ENCODE data around the gene MSI1. TPM values are rescaled to one million over a fixed set of nuclear protein-coding genes. Genes with fewer than 3 reads are reported as not detected.

The MSI1 gene
- total and polyA plus RNA-seq, 2 of the 13 experiments (the other 11 are each of a cell fraction or from before 2014, with no cell fraction given): 0.09 to 0.46 TPM

DNA sequence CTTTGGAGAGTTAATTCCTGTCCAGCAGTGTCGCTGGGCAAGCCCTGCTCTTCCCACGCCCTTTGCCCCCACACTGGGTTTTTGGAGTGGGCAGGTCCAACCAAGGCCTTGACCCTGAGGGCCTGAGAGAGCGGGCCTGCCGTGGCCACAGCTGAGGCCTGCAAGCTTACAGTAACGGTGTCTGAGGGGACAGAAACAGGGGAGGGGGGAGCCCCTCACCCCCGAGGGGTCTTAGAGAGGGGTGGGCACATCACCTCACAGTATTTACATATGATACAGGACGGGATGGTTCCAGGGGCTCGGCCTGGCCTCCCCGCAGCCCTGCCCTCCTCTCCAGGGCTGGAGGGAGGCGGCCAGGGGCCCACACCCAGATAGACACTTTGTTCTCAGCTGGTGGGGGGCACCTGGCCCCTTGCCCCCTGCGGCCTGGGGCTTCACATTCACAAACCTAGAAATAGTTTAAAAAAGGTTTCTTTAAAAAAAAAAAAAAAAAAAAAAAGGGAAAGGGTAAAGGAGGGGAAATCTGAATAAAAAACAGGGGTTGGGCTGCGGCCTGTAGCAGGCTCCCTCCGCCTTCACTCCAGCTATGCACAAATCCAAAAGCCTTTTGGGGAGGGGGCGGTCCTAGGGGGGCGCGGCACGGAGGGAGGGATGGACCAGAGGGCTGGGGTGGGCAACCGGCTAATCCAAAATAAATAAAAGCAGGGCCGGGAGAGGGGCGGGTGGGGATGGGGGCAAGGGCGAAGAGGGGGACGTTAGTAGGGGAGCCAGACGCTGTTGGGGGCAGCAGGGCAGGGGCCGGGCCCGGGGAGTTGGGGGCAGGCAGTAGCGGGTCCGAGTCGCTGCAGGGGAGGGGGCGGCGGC, 26.6 kb downstream of the MSI1 start (continued):
- peak; percentile 71; the same call in 1 of the 2 replicates for TF ChIP-seq HNF4G (IDR thresholded peaks at IDR 0.05; ENCODE audit: borderline replicate concordance, low read depth, low read length)
- TF ChIP-seq HNF4G (CRISPR knock-in tag; IDR thresholded peaks at IDR 0.05; ENCODE audit: borderline replicate concordance, low read depth): no peak
- peak; percentile 85; the same call in 1 of the 2 replicates for TF ChIP-seq SPEN (CRISPR knock-in tag; IDR thresholded peaks at IDR 0.05; ENCODE audit: low read depth)
- no peak for TF ChIP-seq GTF3A (CRISPR knock-in tag; conservative IDR thresholded peaks at IDR 0.05)
- 0 out of 2 replicates have a peak, but pooled peaks have one; percentile 28 for TF ChIP-seq PITX1 (CRISPR knock-in tag; IDR thresholded peaks at IDR 0.05)
- no peak for TF ChIP-seq SP1 (IDR thresholded peaks at IDR 0.05)
- TF ChIP-seq SP1 (CRISPR knock-in tag; IDR thresholded peaks at IDR 0.05): no peak
- TF ChIP-seq HNRNPK (IDR thresholded peaks at IDR 0.05; ENCODE audit: low read depth, low read length, poor library complexity, severe bottlenecking): no peak
- TF ChIP-seq ZBTB7A (CRISPR knock-in tag; IDR thresholded peaks at IDR 0.05): 0 out of 2 replicates have a peak, but pooled peaks have one; percentile 67
- 0 out of 2 replicates have a peak, but pooled peaks have one; percentile 27 for TF ChIP-seq ZMYM3 (CRISPR knock-in tag; IDR thresholded peaks at IDR 0.05)
- peak; percentile 54; the same call in 1 of the 2 replicates for TF ChIP-seq ZNF788 (CRISPR knock-in tag; IDR thresholded peaks at IDR 0.05; ENCODE audit: borderline replicate concordance)
- peak; percentile 73 for TF ChIP-seq ZFX (CRISPR knock-in tag; IDR thresholded peaks at IDR 0.05; ENCODE audit: low read depth)
- TF ChIP-seq HMG20B (CRISPR knock-in tag; conservative IDR thresholded peaks at IDR 0.05): no peak
- peak; percentile 64; the same call in 1 of the 2 replicates for TF ChIP-seq HDAC1 (CRISPR knock-in tag; IDR thresholded peaks at IDR 0.05)
- no peak for TF ChIP-seq GATAD1 (CRISPR knock-in tag; IDR thresholded peaks at IDR 0.05)
- peak; percentile 50; the same call in 1 of the 2 replicates for TF ChIP-seq ZFY (CRISPR knock-in tag; IDR thresholded peaks at IDR 0.05)
- TF ChIP-seq SMAD9 (CRISPR knock-in tag; IDR thresholded peaks at IDR 0.05): no peak
- TF ChIP-seq, protein P1, sequence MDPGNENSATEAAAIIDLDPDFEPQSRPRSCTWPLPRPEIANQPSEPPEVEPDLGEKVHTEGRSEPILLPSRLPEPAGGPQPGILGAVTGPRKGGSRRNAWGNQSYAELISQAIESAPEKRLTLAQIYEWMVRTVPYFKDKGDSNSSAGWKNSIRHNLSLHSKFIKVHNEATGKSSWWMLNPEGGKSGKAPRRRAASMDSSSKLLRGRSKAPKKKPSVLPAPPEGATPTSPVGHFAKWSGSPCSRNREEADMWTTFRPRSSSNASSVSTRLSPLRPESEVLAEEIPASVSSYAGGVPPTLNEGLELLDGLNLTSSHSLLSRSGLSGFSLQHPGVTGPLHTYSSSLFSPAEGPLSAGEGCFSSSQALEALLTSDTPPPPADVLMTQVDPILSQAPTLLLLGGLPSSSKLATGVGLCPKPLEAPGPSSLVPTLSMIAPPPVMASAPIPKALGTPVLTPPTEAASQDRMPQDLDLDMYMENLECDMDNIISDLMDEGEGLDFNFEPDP (CRISPR knock-in tag; conservative IDR thresholded peaks at IDR 0.05): no peak
- TF ChIP-seq ZNF562 (CRISPR knock-in tag; IDR thresholded peaks at IDR 0.05; ENCODE audit: borderline replicate concordance): no peak
- TF ChIP-seq ZNF143 (CRISPR knock-in tag; IDR thresholded peaks at IDR 0.05): no peak
- no peak for TF ChIP-seq MLLT10 (CRISPR knock-in tag; IDR thresholded peaks at IDR 0.05)
- TF ChIP-seq HOXA3 (CRISPR knock-in tag; IDR thresholded peaks at IDR 0.05): 0 out of 2 replicates have a peak, but pooled peaks have one; percentile 27
- no peak for TF ChIP-seq NFKB2 (CRISPR knock-in tag; IDR thresholded peaks at IDR 0.05; ENCODE audit: borderline replicate concordance)
